Transverse colon (tissue), 4 donors: ENCODE measurements around the gene GAPDHS.

Experiments used
- EP300 ChIP-seq: sonication (generic); formaldehyde crosslinking; IDR thresholded peaks from one replicate; pipeline ENCODE4 v1.6.1; 2017; ENCODE audit warnings: antibody characterized with exemption, low read depth
- POLR2A ChIP-seq: fragments of 450-650 bp; IDR thresholded peaks from one replicate; pipeline ENCODE4 v1.6.1; 2016; ENCODE audit warnings: antibody characterized with exemption, mild to moderate bottlenecking, moderate library complexity
- POLR2AphosphoS5 ChIP-seq, 3 donors: sonication (generic); formaldehyde crosslinking; IDR thresholded peaks; one replicate each; pipeline ENCODE4 v1.6.1; 2016; ENCODE audit warnings: antibody characterized with exemption in 3 of 3
- TF ChIP-seq, protein P1 (sequence below), 5 experiments: fragments of 200-600 bp in 3 of 5; fragments of 450-650 bp in 2 of 5; sonication (generic) in 3 of 5; IDR thresholded peaks; 1 replicate in 2 of 5; 2 replicates in 3 of 5; pipeline ENCODE4 v1.5.1; 2016 to 2017; ENCODE audit warnings: antibody characterized with exemption in 5 of 5, inconsistent platforms in 3 of 5, mild to moderate bottlenecking in 2 of 5, moderate library complexity in 1 of 5

DNA sequence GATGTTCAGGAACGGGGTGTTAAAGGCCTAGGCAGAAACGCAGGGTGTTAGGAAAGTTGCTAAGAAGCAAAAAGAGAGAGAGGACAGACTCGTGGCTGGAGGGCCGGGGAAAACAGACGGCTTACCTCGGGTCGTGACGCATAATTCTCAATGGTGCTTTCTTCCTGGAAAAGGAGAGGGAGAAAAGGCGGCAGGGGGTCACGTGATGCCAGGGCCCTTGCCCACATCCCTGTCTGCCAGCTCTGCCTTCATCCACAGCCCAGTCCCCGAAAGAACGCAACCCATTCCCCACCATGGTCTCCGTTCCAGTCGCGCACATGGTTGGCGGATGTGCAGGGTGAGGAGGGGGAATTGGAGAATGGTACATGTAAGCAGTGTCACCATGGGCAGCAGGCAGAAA, 44.6 kb upstream of the GAPDHS start:
- TF ChIP-seq POLR2A (no peak), EP300 (no peak), POLR2AphosphoS5 (IDR thresholded peaks at IDR 0.05) (no peak)
- TF ChIP-seq, protein P1, sequence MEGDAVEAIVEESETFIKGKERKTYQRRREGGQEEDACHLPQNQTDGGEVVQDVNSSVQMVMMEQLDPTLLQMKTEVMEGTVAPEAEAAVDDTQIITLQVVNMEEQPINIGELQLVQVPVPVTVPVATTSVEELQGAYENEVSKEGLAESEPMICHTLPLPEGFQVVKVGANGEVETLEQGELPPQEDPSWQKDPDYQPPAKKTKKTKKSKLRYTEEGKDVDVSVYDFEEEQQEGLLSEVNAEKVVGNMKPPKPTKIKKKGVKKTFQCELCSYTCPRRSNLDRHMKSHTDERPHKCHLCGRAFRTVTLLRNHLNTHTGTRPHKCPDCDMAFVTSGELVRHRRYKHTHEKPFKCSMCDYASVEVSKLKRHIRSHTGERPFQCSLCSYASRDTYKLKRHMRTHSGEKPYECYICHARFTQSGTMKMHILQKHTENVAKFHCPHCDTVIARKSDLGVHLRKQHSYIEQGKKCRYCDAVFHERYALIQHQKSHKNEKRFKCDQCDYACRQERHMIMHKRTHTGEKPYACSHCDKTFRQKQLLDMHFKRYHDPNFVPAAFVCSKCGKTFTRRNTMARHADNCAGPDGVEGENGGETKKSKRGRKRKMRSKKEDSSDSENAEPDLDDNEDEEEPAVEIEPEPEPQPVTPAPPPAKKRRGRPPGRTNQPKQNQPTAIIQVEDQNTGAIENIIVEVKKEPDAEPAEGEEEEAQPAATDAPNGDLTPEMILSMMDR (IDR thresholded peaks at IDR 0.05): no peak
